PFSK-1 (cell line): ENCODE results near the gene HSD17B12.

Source experiments
- FOXP2 ChIP-seq: optimal IDR thresholded peaks from 2 replicates; pipeline ENCODE3; 2011; ENCODE audit warnings: borderline replicate concordance, control low read depth, inconsistent platforms; ENCODE audit not compliant: insufficient read depth; ENCODE audit errors: extremely low read length, extremely low read depth
- POLR2AphosphoS5 ChIP-seq: IDR thresholded peaks from 2 replicates; pipeline ENCODE4 v1.6.1; 2012; ENCODE audit warnings: low read depth, mild to moderate bottlenecking, control low read depth, low read length, moderate library complexity
- REST ChIP-seq, 2 experiments: IDR thresholded peaks; 2 replicates each; pipeline versions ENCODE4 v1.6.1 to v1.8.0; 2011 to 2012; ENCODE audit warnings: low read depth in 2 of 2, low read length in 2 of 2, control low read depth in 1 of 2, inconsistent platforms in 1 of 2, mild to moderate bottlenecking in 1 of 2, moderate library complexity in 1 of 2; ENCODE audit not compliant: insufficient read depth in 1 of 2
- SIN3A ChIP-seq: IDR thresholded peaks from 2 replicates; pipeline ENCODE4 v1.6.1; 2012; ENCODE audit warnings: mild to moderate bottlenecking, low read length, moderate library complexity, borderline replicate concordance; ENCODE audit not compliant: insufficient read depth
- TAF1 ChIP-seq: IDR thresholded peaks from 2 replicates; pipeline ENCODE4 v1.6.1; 2012; ENCODE audit warnings: low read length, control low read depth, borderline replicate concordance; ENCODE audit not compliant: insufficient read depth

GRCh38 chr11:43649501-43649900 lies 31.0 kb upstream of the HSD17B12 start:
- TF ChIP-seq POLR2AphosphoS5: no peak
- no peak for TF ChIP-seq REST (IDR thresholded peaks at IDR 0.05; ENCODE audit: insufficient read depth in 1 of 2, low read depth in 2 of 2, low read length in 2 of 2)
- TF ChIP-seq SIN3A: no peak
- no peak for TF ChIP-seq TAF1
- no peak for TF ChIP-seq FOXP2
